ENCODE measurements around the gene CCND1.

CCND1 gene

GRCh38 chr11:69641681-69642548 is 959 bp downstream of the CCND1 start:
- DNase-seq (ENCODE audit: low spot score) = no peak

GRCh38 chr11:69642549-69642912 is 1.6 kb downstream of the CCND1 start:
- peak; percentile 87 for DNase-seq (ENCODE audit: low spot score)

- peak; percentile 98 for DNase-seq (ENCODE audit: low spot score)
Observed at GRCh38 chr11:69642913-69643632, 2.1 kb downstream of the CCND1 start.

DNA sequence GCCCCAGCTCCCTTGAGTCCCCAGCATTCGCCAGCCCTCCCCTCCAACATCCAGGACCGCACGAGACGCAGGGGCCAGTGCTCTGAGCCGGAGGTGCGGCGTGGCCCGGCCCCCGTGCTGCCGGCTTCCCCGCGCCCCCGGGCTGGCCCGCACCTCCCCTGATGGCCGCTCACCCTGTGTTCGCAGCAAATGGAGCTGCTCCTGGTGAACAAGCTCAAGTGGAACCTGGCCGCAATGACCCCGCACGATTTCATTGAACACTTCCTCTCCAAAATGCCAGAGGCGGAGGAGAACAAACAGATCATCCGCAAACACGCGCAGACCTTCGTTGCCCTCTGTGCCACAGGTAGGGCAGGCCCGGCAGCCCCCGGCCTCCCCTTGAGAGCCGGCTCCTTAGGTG is 2.7 kb downstream of the CCND1 start:
- DNase-seq (ENCODE audit: low spot score) = no peak

DNA sequence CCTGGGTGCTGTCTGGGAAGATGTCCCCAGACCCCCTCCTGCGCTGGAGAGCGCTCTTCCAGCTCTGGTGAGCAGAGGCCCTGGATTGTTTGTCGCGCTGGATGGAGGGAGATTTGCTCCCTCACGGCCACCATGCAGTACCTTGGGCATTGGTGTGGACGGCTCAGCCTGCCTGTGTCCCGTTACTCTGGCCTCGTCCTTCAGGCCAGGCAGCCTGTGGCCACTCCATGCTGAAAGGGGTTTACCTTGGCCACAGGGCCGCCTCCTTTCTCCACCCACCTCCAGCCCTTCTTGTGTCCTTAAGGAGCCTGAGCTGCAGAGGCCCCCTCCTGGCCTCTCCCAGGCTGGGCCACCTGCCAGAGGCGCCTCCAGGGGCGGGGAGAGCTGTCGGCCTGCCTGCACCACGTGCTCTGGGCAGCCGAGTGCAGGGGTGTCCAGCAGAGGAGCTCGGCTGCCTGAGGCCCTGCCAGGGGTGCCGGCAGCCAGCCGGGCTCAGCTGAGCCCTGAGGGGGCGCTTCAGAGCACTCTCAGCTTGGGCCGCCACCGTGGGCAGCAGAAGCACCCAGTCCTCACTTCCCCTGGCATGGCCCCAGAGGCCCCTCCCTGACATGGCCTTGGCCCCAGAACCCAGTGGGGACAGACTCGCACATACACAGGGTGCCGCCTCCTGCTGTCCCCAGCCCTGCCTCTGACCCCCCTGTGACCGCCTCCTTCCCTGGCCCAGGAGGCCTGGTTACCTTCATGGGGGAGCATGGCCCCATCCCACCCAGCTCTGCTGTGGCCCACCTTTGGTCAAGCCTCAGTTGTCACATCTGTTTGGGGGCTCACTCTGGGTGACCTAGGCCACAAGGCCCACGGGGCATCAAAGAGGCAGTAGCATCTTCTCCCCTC is 3.4 kb downstream of the CCND1 start:
- peak; percentile 89 for DNase-seq (ENCODE audit: low spot score)

DNA sequence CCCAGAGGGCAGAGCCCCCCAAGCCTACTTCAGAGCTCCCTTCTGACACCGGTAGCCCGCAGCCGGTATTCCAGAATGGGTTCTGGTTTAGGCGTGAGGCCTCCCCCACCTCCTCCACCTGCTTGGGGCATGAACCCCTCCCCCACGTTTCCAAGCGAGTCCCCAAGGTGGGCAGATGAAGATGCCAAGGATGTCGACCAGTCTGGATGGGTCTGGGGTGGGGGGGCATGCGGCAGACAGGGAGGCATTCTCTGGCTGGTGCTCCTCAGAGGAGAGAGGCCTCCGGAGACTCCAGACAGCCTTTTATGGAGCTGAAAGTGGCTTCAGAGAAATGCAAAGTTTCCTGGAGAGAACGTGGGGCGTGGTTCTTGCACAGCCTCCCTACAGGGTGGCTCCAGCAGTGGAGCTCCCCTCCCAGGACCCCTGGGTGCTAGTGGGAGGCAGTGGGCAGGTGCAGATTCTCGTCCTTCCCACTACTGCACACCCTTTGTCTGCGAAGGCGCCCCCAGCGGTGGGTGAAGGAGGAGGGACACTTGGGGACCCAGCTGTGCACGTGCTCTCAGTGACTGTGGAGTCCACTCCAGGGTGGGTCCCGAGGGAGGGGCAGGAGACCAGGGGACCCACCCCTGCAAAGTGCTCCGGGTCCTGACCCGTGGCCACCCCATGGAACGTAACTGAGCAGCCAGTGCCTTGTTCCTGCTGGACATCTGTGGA is 4.2 kb downstream of the CCND1 start:
- DNase-seq (ENCODE audit: low spot score) = no peak

GRCh38 chr11:69645801-69646492 is 5.0 kb downstream of the CCND1 start:
- DNase-seq (ENCODE audit: low spot score) = no peak

GRCh38 chr11:69646493-69647389 is 5.8 kb downstream of the CCND1 start:
- DNase-seq (ENCODE audit: low spot score) = no peak

DNA sequence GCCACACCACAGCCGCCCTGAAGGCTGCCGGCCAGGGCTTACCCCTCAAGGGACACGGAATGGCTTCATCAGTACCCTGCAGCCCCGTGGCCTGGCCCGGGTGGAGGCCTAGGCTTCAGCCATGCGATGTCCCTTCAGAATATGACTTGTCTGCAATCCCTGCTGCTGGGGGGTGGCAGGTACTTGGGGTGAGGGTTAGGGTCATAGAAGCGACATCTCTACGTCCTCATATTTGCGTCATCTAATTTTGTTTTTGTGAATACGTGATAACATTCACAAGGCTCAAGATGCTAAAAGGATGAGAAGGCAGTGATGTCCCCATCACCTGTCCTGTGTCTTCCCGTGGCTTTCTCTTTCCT is 6.4 kb downstream of the CCND1 start:
- DNase-seq (ENCODE audit: low spot score) = no peak

- DNase-seq (ENCODE audit: low spot score) = no peak
Observed at GRCh38 chr11:69647761-69648497, 7.0 kb downstream of the CCND1 start.

DNA sequence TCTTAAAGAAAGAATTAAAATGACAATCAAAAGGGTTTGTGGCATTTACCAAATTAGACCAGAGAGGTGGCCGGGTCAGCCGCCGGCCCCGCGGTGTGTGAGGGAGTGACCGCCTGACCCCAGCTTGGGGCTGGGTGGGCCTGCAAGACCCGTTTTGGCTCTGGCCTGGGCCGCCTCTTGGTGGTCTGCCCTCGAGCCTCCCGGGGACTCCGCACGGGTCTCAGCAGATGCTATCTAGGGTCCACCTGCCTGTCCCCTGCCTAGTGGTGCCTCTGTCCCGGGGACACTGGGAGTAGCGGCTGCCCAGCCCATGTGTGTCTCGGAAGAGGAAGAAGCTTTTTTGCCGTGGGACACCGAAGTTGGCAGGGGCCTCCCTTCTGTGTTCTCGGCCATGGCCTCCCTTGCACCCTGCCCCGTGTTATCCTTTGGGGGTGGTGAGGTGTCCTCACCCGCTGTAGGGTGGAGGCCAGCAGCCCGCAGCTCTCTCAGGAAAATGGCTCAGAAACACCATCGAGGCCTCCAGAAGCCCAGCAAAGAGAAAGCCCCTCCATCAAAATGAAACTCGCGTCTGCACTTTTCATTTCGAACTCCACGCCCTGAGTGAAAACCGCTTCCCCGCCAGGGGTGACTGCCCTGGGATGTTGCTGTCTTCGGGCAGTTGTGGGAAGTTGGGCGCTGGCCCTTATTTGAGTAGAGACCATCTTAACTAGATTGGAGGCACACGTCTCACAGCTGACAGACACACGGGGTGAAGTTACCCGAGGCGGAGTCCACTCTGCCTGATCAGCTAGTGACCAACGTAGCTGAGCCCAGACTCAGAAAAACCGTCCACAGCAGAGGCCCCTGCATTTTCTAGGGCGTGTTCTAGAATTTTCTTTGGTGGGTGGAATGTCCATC is 8.0 kb downstream of the CCND1 start:
- DNase-seq (ENCODE audit: low spot score) = no peak

GRCh38 chr11:69649576-69649900 is 8.6 kb downstream of the CCND1 start:
- DNase-seq (ENCODE audit: low spot score) = no peak

GRCh38 chr11:69650081-69650831 is 9.3 kb downstream of the CCND1 start:
- no peak for DNase-seq (ENCODE audit: low spot score)

DNA sequence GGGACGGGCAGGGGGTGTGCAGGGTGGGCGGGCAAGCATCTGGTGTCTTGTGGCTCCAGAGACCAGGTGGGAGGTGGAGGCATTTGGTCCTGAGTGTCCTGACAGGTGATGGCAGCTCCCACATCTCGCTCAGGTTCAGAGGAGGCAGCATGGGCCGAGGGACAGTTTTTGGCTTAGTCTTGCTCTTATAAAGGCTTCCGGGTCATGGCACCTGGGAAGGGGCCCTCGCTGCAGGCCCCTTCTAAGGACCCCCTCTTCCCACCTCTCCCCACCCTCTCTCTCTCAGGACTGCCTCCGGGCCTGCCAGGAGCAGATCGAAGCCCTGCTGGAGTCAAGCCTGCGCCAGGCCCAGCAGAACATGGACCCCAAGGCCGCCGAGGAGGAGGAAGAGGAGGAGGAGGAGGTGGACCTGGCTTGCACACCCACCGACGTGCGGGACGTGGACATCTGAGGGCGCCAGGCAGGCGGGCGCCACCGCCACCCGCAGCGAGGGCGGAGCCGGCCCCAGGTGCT is 9.9 kb downstream of the CCND1 start:
- DNase-seq (ENCODE audit: low spot score) = no peak

DNA sequence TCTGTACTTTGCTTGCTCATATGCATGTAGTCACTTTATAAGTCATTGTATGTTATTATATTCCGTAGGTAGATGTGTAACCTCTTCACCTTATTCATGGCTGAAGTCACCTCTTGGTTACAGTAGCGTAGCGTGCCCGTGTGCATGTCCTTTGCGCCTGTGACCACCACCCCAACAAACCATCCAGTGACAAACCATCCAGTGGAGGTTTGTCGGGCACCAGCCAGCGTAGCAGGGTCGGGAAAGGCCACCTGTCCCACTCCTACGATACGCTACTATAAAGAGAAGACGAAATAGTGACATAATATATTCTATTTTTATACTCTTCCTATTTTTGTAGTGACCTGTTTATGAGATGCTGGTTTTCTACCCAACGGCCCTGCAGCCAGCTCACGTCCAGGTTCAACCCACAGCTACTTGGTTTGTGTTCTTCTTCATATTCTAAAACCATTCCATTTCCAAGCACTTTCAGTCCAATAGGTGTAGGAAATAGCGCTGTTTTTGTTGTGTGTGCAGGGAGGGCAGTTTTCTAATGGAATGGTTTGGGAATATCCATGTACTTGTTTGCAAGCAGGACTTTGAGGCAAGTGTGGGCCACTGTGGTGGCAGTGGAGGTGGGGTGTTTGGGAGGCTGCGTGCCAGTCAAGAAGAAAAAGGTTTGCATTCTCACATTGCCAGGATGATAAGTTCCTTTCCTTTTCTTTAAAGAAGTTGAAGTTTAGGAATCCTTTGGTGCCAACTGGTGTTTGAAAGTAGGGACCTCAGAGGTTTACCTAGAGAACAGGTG is 11.1 kb downstream of the CCND1 start:
- no peak for DNase-seq (ENCODE audit: low spot score)

DNA sequence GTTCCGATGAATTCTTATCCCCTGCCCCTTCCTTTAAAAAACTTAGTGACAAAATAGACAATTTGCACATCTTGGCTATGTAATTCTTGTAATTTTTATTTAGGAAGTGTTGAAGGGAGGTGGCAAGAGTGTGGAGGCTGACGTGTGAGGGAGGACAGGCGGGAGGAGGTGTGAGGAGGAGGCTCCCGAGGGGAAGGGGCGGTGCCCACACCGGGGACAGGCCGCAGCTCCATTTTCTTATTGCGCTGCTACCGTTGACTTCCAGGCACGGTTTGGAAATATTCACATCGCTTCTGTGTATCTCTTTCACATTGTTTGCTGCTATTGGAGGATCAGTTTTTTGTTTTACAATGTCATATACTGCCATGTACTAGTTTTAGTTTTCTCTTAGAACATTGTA is 12.0 kb downstream of the CCND1 start:
- DNase-seq (ENCODE audit: low spot score) = no peak

- no peak for DNase-seq (ENCODE audit: low spot score)
Observed at GRCh38 chr11:69653406-69653960, 12.5 kb downstream of the CCND1 start.

Data from HuH-7.5 (cell line).